Umbilical cord (tissue), 2 donors: Measurements from ENCODE around the gene RPA3. TPM values are rescaled to one million over a fixed set of nuclear protein-coding genes. Genes with fewer than 3 reads are reported as not detected.
A peak's percentile ranks its signal among the peaks of the same experiment; 100 is the strongest.

ENCODE experiments used
- DNase-seq: peaks from one replicate; pipeline ENCODE4 v3.0.0-alpha.2; 2015; ENCODE audit warnings: low spot score
- total RNA-seq: library from RNA; depleted of rRNA; stranded (reverse); fragments of >200 nt; gene quantifications from one replicate; pipeline ENCODE4 v1.2.3, GENCODE V29; 2014; ENCODE audit warnings: low replicate concordance; ENCODE audit not compliant: insufficient read depth

The RPA3 gene
- total RNA-seq, 1 donor from 2014 or later: 25.8 TPM

DNA sequence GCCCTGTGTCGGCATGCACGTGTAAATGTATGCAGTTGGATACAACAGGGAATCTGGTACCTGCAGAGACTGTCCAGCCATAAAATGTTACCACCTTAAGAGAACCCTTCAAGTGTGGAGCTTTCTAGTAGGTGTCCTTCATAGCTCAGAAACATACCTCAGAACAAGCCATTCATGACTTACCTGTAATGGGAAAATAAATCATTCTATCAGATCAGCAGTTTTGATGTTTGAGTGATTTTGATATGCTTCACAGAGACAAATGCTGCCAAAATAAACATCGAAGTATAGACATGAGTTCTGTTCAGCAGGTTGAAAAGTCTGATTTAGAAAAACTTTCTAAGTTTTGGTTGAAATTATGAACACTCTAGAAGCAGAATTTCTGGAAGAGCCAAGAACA lies 111.4 kb downstream of the RPA3 start:
- no peak for DNase-seq

DNA sequence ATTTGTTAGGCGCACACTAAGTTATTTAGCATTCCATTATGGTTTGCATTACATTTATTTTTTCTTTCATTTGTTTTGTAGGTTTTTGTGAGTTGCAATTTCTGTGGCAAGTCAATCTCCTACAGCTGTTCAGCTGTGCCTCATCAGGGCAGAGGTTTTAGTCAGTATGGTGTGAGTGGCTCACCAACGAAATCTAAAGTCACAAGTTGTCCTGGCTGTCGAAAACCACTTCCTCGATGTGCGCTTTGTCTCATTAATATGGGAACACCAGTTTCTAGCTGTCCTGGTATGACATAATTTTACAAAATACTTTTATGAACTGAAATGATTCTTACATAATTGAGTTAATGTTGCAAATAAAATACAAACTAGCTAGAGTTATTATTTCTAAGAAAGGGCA lies 122.2 kb downstream of the RPA3 start:
- DNase-seq: no peak

DNA sequence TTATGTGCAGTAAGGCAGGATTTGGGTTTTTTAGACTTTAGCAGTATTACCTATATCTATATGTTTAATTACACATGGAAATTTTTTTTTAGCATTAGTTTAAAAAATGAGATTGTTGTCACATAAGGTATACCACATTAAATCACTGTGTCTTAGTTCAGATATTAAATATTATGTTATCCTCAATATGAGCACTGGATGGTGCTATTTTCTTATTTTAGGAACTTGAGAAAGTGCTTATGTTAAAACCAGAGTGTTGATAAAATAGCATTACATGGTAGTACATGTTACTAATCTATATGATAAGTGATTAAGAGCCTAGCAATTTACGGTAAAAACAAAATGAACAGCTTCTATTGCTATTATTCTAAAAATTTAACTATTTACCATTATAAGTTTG lies 123.0 kb downstream of the RPA3 start:
- peak; percentile 42 for DNase-seq

Other genes starting within 250 kb of the RPA3 start
- not detected for gene COL28A1, start 182.7 kb downstream of the RPA3 start, total RNA-seq
- 51.8 TPM for gene MIOS, start 151.7 kb downstream of the RPA3 start, total RNA-seq
- gene UMAD1, start 77.9 kb downstream of the RPA3 start, total RNA-seq: 13.7 TPM